ENCODE data around the gene TFPT. TPM values are rescaled to one million over a fixed set of nuclear protein-coding genes. Genes with fewer than 3 reads are reported as not detected.

TFPT gene
- total and polyA plus RNA-seq, 2 donors (not counting 1 experiment from before 2014, with no cell fraction given): 9.0 to 19.2 TPM

GRCh38 chr19:54081032-54081431 is 34.4 kb downstream of the TFPT start, which contains the start of gene TARM1:
TSS of gene TARM1 (minus strand) at chr19:54081365. CDS start at chr19:54081340, 25 bp downstream.
- H3K27me3 ChIP-seq (ENCODE audit: control insufficient read depth, insufficient read depth, low read length): no peaks in the 10 kb centered on the region
- H3K9ac ChIP-seq (ENCODE audit: insufficient read depth, low read length): no peak within 1 kb of the TSS

GRCh38 chr19:54077334-54077733 is 38.1 kb downstream of the TFPT start:
- Histone ChIP-seq H2AFZ (ENCODE audit: low read length) (no peak overlapping the region), H3K27me3 (ENCODE audit: control insufficient read depth, insufficient read depth, low read length) (no peaks in the 10 kb centered on the region), H3K27ac (ENCODE audit: insufficient read depth, low read length) (no peak overlapping the region), H3K79me2 (ENCODE audit: control insufficient read depth, insufficient read depth, low read length) (no peaks in the 10 kb centered on the region), H3K9ac (ENCODE audit: insufficient read depth, low read length) (no peak overlapping the region), H3K9me3 (ENCODE audit: control insufficient read depth, insufficient read depth, low read depth, low read length) (no peaks in the 10 kb centered on the region), H3K36me3 (ENCODE audit: control insufficient read depth, insufficient read depth, low read length) (no peaks in the 10 kb centered on the region), H3K4me2 (ENCODE audit: extremely low read depth, insufficient read depth, low read length) (no peak overlapping the region), H4K20me1 (ENCODE audit: control insufficient read depth, extremely low read depth, insufficient read depth, low read length) (no peaks in the 10 kb centered on the region), H3K4me3 (replicated peaks in 1 of 4; ENCODE audit: control extremely low read depth in 1 of 4, insufficient read depth in 1 of 4, low read depth in 3 of 4, low read length in 4 of 4) (no peak overlapping the region), H3K4me1 (ENCODE audit: control insufficient read depth, extremely low read depth, insufficient read depth, low read length) (no peaks in the 10 kb centered on the region)
- no peak for DNase-seq (ENCODE audit: low read depth in 2 of 2)
- no peak for TF ChIP-seq EZH2 (IDR thresholded peaks at IDR 0.05; ENCODE audit: low read length, missing control alignments)
- TF ChIP-seq CTCF (conservative IDR thresholded peaks at IDR 0.05 in 1 of 2, IDR thresholded peaks at IDR 0.05 in 1 of 2; ENCODE audit: low read depth in 1 of 2, low read length in 2 of 2): no peak

More at GRCh38 chr19:54081032-54081431, 34.4 kb downstream of the TFPT start, which contains the start of gene TARM1:
- no peak for DNase-seq (ENCODE audit: low read depth in 2 of 2)
- no peaks in the 10 kb centered on the region for H3K4me1 ChIP-seq (ENCODE audit: control insufficient read depth, extremely low read depth, insufficient read depth, low read length)
- H4K20me1 ChIP-seq (ENCODE audit: control insufficient read depth, extremely low read depth, insufficient read depth, low read length): no peaks in the 10 kb centered on the region
- no peak within 1 kb of the TSS for H3K4me2 ChIP-seq (ENCODE audit: extremely low read depth, insufficient read depth, low read length)
- H2AFZ ChIP-seq (ENCODE audit: low read length): no peak within 1 kb of the TSS
- H3K36me3 ChIP-seq (ENCODE audit: control insufficient read depth, insufficient read depth, low read length): no peaks in the 10 kb centered on the region
- no peak within 1 kb of the TSS for H3K4me3 ChIP-seq (replicated peaks in 1 of 4; ENCODE audit: control extremely low read depth in 1 of 4, insufficient read depth in 1 of 4, low read depth in 3 of 4, low read length in 4 of 4)
- no peaks in the 10 kb centered on the region for H3K9me3 ChIP-seq (ENCODE audit: control insufficient read depth, insufficient read depth, low read depth, low read length)
- TF ChIP-seq CTCF (conservative IDR thresholded peaks at IDR 0.05 in 1 of 2, IDR thresholded peaks at IDR 0.05 in 1 of 2; ENCODE audit: low read depth in 1 of 2, low read length in 2 of 2) (no peak), EZH2 (IDR thresholded peaks at IDR 0.05; ENCODE audit: low read length, missing control alignments) (no peak)
- H3K27ac ChIP-seq (ENCODE audit: insufficient read depth, low read length): no peak within 1 kb of the TSS
- H3K79me2 ChIP-seq (ENCODE audit: control insufficient read depth, insufficient read depth, low read length): no peaks in the 10 kb centered on the region

- Histone ChIP-seq H3K27me3 (ENCODE audit: control insufficient read depth, insufficient read depth, low read length) (no peaks in the 10 kb centered on the region), H3K27ac (ENCODE audit: insufficient read depth, low read length) (no peak overlapping the region), H3K4me3 (replicated peaks in 1 of 4; ENCODE audit: control extremely low read depth in 1 of 4, insufficient read depth in 1 of 4, low read depth in 3 of 4, low read length in 4 of 4) (no peak overlapping the region), H3K9ac (ENCODE audit: insufficient read depth, low read length) (no peak overlapping the region), H3K4me2 (ENCODE audit: extremely low read depth, insufficient read depth, low read length) (no peak overlapping the region), H3K4me1 (ENCODE audit: control insufficient read depth, extremely low read depth, insufficient read depth, low read length) (no peaks in the 10 kb centered on the region), H2AFZ (ENCODE audit: low read length) (no peak overlapping the region), H3K9me3 (ENCODE audit: control insufficient read depth, insufficient read depth, low read depth, low read length) (no peaks in the 10 kb centered on the region), H3K36me3 (ENCODE audit: control insufficient read depth, insufficient read depth, low read length) (no peaks in the 10 kb centered on the region), H4K20me1 (ENCODE audit: control insufficient read depth, extremely low read depth, insufficient read depth, low read length) (no peaks in the 10 kb centered on the region), H3K79me2 (ENCODE audit: control insufficient read depth, insufficient read depth, low read length) (no peaks in the 10 kb centered on the region)
- no peak for DNase-seq (ENCODE audit: low read depth in 2 of 2)
- no peak for TF ChIP-seq EZH2 (IDR thresholded peaks at IDR 0.05; ENCODE audit: low read length, missing control alignments)
- no peak for TF ChIP-seq CTCF (conservative IDR thresholded peaks at IDR 0.05 in 1 of 2, IDR thresholded peaks at IDR 0.05 in 1 of 2; ENCODE audit: low read depth in 1 of 2, low read length in 2 of 2)
Measured at GRCh38 chr19:54074851-54075250, 40.6 kb downstream of the TFPT start.
